GM21529 (cell line): ENCODE results near the gene ACTR10.

Experiments
- ATAC-seq: cut with Tn5 transposase; IDR thresholded peaks from one replicate; pipeline ENCODE4 v1.9.1; 2021; ENCODE audit not compliant: unreplicated experiment

The ACTR10 gene

GRCh38 chr14:58278177-58278576 is 78.2 kb downstream of the ACTR10 start:
- no peak for ATAC-seq

GRCh38 chr14:58280954-58281787 is 81.2 kb downstream of the ACTR10 start:
- peak; percentile 73 for ATAC-seq

GRCh38 chr14:58281969-58282368 is 82.0 kb downstream of the ACTR10 start:
- no peak for ATAC-seq

- ATAC-seq, result no peak
These were observed 83.1 kb downstream of the ACTR10 start for GRCh38 chr14:58282925-58283593.

- ATAC-seq, result no peak
These were observed 83.8 kb downstream of the ACTR10 start for GRCh38 chr14:58283730-58284129.

GRCh38 chr14:58285132-58285531 is 85.2 kb downstream of the ACTR10 start:
- no peak for ATAC-seq
